Naive thymus-derived CD4-positive, alpha-beta T cell (primary cell): ENCODE data around the gene RIMS1. TPM values are rescaled to one million over a fixed set of nuclear protein-coding genes. Genes with fewer than 3 reads are reported as not detected.
A peak's percentile ranks its signal among the peaks of the same experiment; 100 is the strongest.

ENCODE experiments used
- ATAC-seq: fragments of 150-1000 bp; cut with Tn5 transposase; 2 replicates; pipeline ENCODE4 v1.10.0; 2021; ENCODE audit warnings: mild to moderate bottlenecking, moderate library complexity
- CTCF ChIA-PET: fragments of 350-600 bp; sonication (Branson Sonifier 250); formaldehyde crosslinking; loops from one replicate; lab custom pipeline; 2021; ENCODE audit warnings: antibody characterized with exemption; lab: Charles Lee
- POLR2A ChIA-PET: fragments of 350-600 bp; sonication (Branson Sonifier 250); formaldehyde crosslinking; loops from one replicate; lab custom pipeline; 2021; ENCODE audit warnings: antibody characterized with exemption, inconsistent platforms; lab: Charles Lee
- DNase-seq, 9 donors: peaks; one replicate each; pipeline versions ENCODE4 v3.0.0 to v3.0.0-alpha.2; 2020 to 2022; ENCODE audit warnings: mixed read lengths in 1 of 9
- H3K27ac ChIP-seq: one replicate; pipeline ENCODE4 v1.7.0; 2013; ENCODE audit warnings: mild to moderate bottlenecking, low read depth, low read length, moderate library complexity
- H3K27me3 ChIP-seq, 2 donors: one replicate each; pipeline ENCODE4 v1.7.0; 2013; ENCODE audit warnings: low read length in 2 of 2, mild to moderate bottlenecking in 2 of 2, moderate library complexity in 2 of 2; ENCODE audit not compliant: control insufficient read depth in 2 of 2, insufficient read depth in 2 of 2
- H3K36me3 ChIP-seq, 3 experiments: 1 replicate in 2 of 3; 2 replicates in 1 of 3; pipeline ENCODE4 v1.7.0; 2013; ENCODE audit warnings: low read length in 3 of 3, mild to moderate bottlenecking in 3 of 3, moderate library complexity in 1 of 3; ENCODE audit not compliant: insufficient read depth in 3 of 3, control insufficient read depth in 2 of 3
- H3K4me1 ChIP-seq, 2 donors: one replicate each; pipeline ENCODE4 v1.7.0; 2013; ENCODE audit warnings: low read length in 2 of 2, mild to moderate bottlenecking in 2 of 2, moderate library complexity in 1 of 2; ENCODE audit not compliant: control insufficient read depth in 2 of 2, insufficient read depth in 2 of 2
- H3K4me3 ChIP-seq: 2 replicates; pipeline ENCODE4 v1.7.0; 2013; ENCODE audit warnings: mild to moderate bottlenecking, low read length
- H3K9me3 ChIP-seq, 3 experiments: 1 replicate in 2 of 3; 2 replicates in 1 of 3; pipeline ENCODE4 v1.7.0; 2013; ENCODE audit warnings: low read length in 3 of 3; ENCODE audit not compliant: control insufficient read depth in 2 of 3
- H3K27ac Mint-ChIP-seq, 9 donors: one replicate each; pipeline ENCODE4 v1.8.0; 2020 to 2022; ENCODE audit warnings: mixed read lengths in 9 of 9, mild to moderate bottlenecking in 8 of 9, moderate library complexity in 5 of 9, inconsistent platforms in 2 of 9
- H3K27me3 Mint-ChIP-seq, 5 donors: one replicate each; pipeline ENCODE4 v1.8.0; 2021 to 2022; ENCODE audit warnings: mixed read lengths in 5 of 5, mild to moderate bottlenecking in 1 of 5
- H3K36me3 Mint-ChIP-seq, 5 donors: one replicate each; pipeline ENCODE4 v1.8.0; 2020 to 2022; ENCODE audit warnings: mixed read lengths in 5 of 5, mild to moderate bottlenecking in 3 of 5, inconsistent platforms in 1 of 5
- H3K4me1 Mint-ChIP-seq, 7 donors: one replicate each; pipeline ENCODE4 v1.8.0; 2020 to 2022; ENCODE audit warnings: mixed read lengths in 7 of 7, mild to moderate bottlenecking in 3 of 7, inconsistent platforms in 1 of 7
- H3K4me3 Mint-ChIP-seq, 10 donors: one replicate each; pipeline ENCODE4 v1.8.0; 2020 to 2022; ENCODE audit warnings: mild to moderate bottlenecking in 10 of 10, mixed read lengths in 10 of 10, moderate library complexity in 6 of 10, inconsistent platforms in 2 of 10
- H3K9me3 Mint-ChIP-seq, 11 donors: one replicate each; pipeline ENCODE4 v1.8.0; 2020 to 2022; ENCODE audit warnings: mixed read lengths in 11 of 11, mild to moderate bottlenecking in 4 of 11, inconsistent platforms in 1 of 11, moderate library complexity in 1 of 11
- intact Hi-C, 2 donors: fragments of 100-400 bp; cut with micrococcal nuclease; formaldehyde crosslinking; loops; one replicate each; pipeline ENCODE4 v1.15.1; 2023
- polyA plus RNA-seq, 2 donors: library from polyadenylated mRNA; unstranded; fragments of 300-500 nt; fragmentation: Illumina TruSeq; gene quantifications; one replicate each; pipeline ENCODE4 v1.2.3, GENCODE V29; 2021
- total RNA-seq, 6 experiments: library from RNA in 5 of 6; stranded (reverse) in 5 of 6; gene quantifications; 1 replicate in 5 of 6; 2 replicates in 1 of 6; pipeline ENCODE4 v1.2.3 and lab custom pipeline; 2021 to 2026

RIMS1 gene
- total and polyA plus RNA-seq, 7 experiments from 2014 or later: not detected

- POLR2A ChIA-PET: no interaction called here
Measured at GRCh38 chr6:72022830-72023229, 136.5 kb downstream of the RIMS1 start.

DNA sequence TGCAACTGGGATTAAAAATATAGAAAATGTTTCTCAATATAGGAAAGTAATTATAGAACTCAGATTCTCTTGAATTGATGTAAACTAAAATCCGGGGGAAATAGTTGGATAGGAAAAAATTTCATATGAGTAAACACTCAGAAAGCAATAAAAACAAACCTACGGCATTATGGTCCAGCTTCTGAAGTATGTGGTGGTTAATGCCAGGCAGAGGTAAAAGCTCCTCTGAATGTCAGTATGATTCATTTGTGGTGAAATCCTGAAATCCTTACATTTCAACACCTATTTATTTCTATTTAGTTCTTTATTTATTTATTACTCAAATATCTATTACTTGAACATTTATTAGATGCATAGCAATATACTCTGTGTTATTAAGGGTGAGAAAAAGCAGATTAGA lies 145.1 kb downstream of the RIMS1 start:
- Histone ChIP-seq H3K27ac (no peak overlapping the region), H3K4me3 (no peak overlapping the region), H3K27me3 (no peaks in the 10 kb centered on the region), H3K4me1 (no peaks in the 10 kb centered on the region), H3K9me3 (no peaks in the 10 kb centered on the region), H3K36me3 (no peaks in the 10 kb centered on the region)
- ATAC-seq (no peak), DNase-seq (no peak)
- Mint-ChIP-seq H3K36me3 (no peaks in the 10 kb centered on the region), H3K4me3 (no peak overlapping the region), H3K4me1 (no peaks in the 10 kb centered on the region), H3K9me3 (peaks cover 0 to 2% (median 0%) of the 10 kb centered on the region in 11 donors), H3K27ac (no peak overlapping the region), H3K27me3 (no peaks in the 10 kb centered on the region)
- ChIA-PET CTCF (no interaction called here), POLR2A (no interaction called here)
- intact Hi-C loops: no loop called here

More at GRCh38 chr6:72022830-72023229, 136.5 kb downstream of the RIMS1 start:
- Histone ChIP-seq H3K27me3 (no peaks in the 10 kb centered on the region), H3K36me3 (no peaks in the 10 kb centered on the region), H3K27ac (no peak overlapping the region), H3K9me3 (no peaks in the 10 kb centered on the region), H3K4me3 (no peak overlapping the region), H3K4me1 (no peaks in the 10 kb centered on the region)
- CTCF ChIA-PET: no interaction called here
- Mint-ChIP-seq H3K4me1 (no peaks in the 10 kb centered on the region), H3K36me3 (no peaks in the 10 kb centered on the region), H3K27me3 (no peaks in the 10 kb centered on the region), H3K4me3 (no peak overlapping the region), H3K27ac (no peak overlapping the region), H3K9me3 (peaks cover 0 to 8% (median 2%) of the 10 kb centered on the region in 11 donors)
- ATAC-seq (no peak), DNase-seq (no peak)
- intact Hi-C loops: no loop called here

GRCh38 chr6:72032086-72032485 lies 145.7 kb downstream of the RIMS1 start:
- DNase-seq: no peak
- no peaks in the 10 kb centered on the region for H3K36me3 ChIP-seq
- H3K4me3 ChIP-seq: no peak overlapping the region
- ChIA-PET CTCF (no interaction called here), POLR2A (no interaction called here)
- no peaks in the 10 kb centered on the region for H3K4me1 Mint-ChIP-seq
- H3K9me3 ChIP-seq: no peaks in the 10 kb centered on the region
- no peaks in the 10 kb centered on the region for H3K36me3 Mint-ChIP-seq
- intact Hi-C loops: no loop called here
- H3K27ac ChIP-seq: no peak overlapping the region
- ATAC-seq: no peak
- no peaks in the 10 kb centered on the region for H3K27me3 ChIP-seq
- H3K27me3 Mint-ChIP-seq: no peaks in the 10 kb centered on the region
- no peak overlapping the region for H3K4me3 Mint-ChIP-seq
- no peaks in the 10 kb centered on the region for H3K4me1 ChIP-seq
- no peak overlapping the region for H3K27ac Mint-ChIP-seq
- no peaks in the 10 kb centered on the region for H3K9me3 Mint-ChIP-seq

- ChIA-PET CTCF (no interaction called here), POLR2A (no interaction called here)
- Mint-ChIP-seq H3K27me3 (no peaks in the 10 kb centered on the region), H3K27ac (no peak overlapping the region), H3K36me3 (no peaks in the 10 kb centered on the region), H3K9me3 (no peaks in the 10 kb centered on the region), H3K4me3 (no peak overlapping the region), H3K4me1 (no peaks in the 10 kb centered on the region)
- no peaks in the 10 kb centered on the region for H3K27me3 ChIP-seq
- no peak overlapping the region for H3K4me3 ChIP-seq
- no peak overlapping the region for H3K27ac ChIP-seq
- H3K9me3 ChIP-seq: no peaks in the 10 kb centered on the region
- no peaks in the 10 kb centered on the region for H3K36me3 ChIP-seq
- no peak for DNase-seq
- H3K4me1 ChIP-seq: no peaks in the 10 kb centered on the region
- intact Hi-C loops: no loop called here
- ATAC-seq: no peak
Measured at GRCh38 chr6:72035486-72035885, 149.1 kb downstream of the RIMS1 start.

GRCh38 chr6:72035966-72036365 lies 149.6 kb downstream of the RIMS1 start:
- Mint-ChIP-seq H3K36me3 (no peaks in the 10 kb centered on the region), H3K27me3 (no peaks in the 10 kb centered on the region), H3K4me1 (no peaks in the 10 kb centered on the region), H3K27ac (no peak overlapping the region), H3K4me3 (no peak overlapping the region), H3K9me3 (no peaks in the 10 kb centered on the region)
- H3K36me3 ChIP-seq: no peaks in the 10 kb centered on the region
- no peaks in the 10 kb centered on the region for H3K9me3 ChIP-seq
- H3K27ac ChIP-seq: no peak overlapping the region
- no peaks in the 10 kb centered on the region for H3K4me1 ChIP-seq
- DNase-seq (no peak), ATAC-seq (no peak)
- intact Hi-C loops: no loop called here
- H3K4me3 ChIP-seq: no peak overlapping the region
- H3K27me3 ChIP-seq: no peaks in the 10 kb centered on the region
- POLR2A ChIA-PET: no interaction called here
- CTCF ChIA-PET: no interaction called here

DNA sequence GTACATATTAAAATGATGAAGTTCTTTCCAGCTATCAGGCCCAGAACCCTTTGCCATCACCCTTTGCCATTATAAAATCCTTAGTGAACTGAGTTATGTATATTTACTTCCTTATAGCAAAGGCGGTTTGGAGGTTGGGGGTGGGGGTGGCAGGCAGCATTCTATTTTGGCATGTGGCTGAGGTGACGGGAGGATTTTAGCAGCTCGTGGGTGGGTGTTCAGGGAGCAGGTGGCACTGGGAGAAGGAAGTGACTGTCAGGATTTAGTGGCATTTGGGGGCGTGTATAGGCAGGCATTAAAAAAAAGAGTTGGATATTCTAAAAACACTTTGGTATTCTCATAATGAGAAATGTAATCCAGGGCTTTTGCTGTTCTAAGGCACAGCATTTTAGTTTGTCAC lies 150.7 kb downstream of the RIMS1 start:
- H3K9me3 ChIP-seq: no peaks in the 10 kb centered on the region
- no peaks in the 10 kb centered on the region for H3K27me3 Mint-ChIP-seq
- H3K36me3 ChIP-seq: no peaks in the 10 kb centered on the region
- H3K9me3 Mint-ChIP-seq: no peaks in the 10 kb centered on the region
- ATAC-seq: no peak
- H3K27ac Mint-ChIP-seq: peak overlapping the region in 1 of 9 donors; percentile 21
- H3K4me1 Mint-ChIP-seq: no peaks in the 10 kb centered on the region
- no peak for DNase-seq
- no peak overlapping the region for H3K4me3 Mint-ChIP-seq
- no peaks in the 10 kb centered on the region for H3K27me3 ChIP-seq
- ChIA-PET POLR2A (no interaction called here), CTCF (no interaction called here)
- no peak overlapping the region for H3K4me3 ChIP-seq
- intact Hi-C loops: no loop called here
- H3K36me3 Mint-ChIP-seq: no peaks in the 10 kb centered on the region
- no peak overlapping the region for H3K27ac ChIP-seq
- H3K4me1 ChIP-seq: no peaks in the 10 kb centered on the region

DNA sequence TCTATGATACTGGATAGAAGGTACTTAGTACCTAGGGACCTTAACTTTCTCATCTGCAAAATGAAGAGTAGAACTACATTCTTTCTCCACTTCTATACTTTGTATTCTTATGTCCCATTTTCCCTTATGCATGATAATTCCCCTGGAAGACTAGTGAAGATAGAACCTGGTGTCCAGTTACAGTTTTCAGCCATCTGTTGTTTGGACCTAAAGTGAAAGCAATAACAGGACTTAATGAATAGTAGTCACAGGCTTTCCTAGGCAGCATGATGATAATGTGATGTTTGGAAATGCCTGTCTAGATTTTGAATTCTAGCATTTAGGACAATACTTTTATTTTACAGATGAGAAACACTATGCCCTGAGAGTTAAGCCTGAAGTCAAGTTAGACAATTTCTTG lies 153.8 kb downstream of the RIMS1 start:
- intact Hi-C loops: no loop called here
- H3K4me1 Mint-ChIP-seq: no peaks in the 10 kb centered on the region
- no peaks in the 10 kb centered on the region for H3K9me3 Mint-ChIP-seq
- no peak overlapping the region for H3K27ac Mint-ChIP-seq
- Histone ChIP-seq H3K9me3 (no peaks in the 10 kb centered on the region), H3K4me1 (no peaks in the 10 kb centered on the region), H3K27me3 (no peaks in the 10 kb centered on the region), H3K27ac (no peak overlapping the region), H3K4me3 (no peak overlapping the region), H3K36me3 (no peaks in the 10 kb centered on the region)
- no peaks in the 10 kb centered on the region for H3K27me3 Mint-ChIP-seq
- POLR2A ChIA-PET: no interaction called here
- no peaks in the 10 kb centered on the region for H3K36me3 Mint-ChIP-seq
- CTCF ChIA-PET: no interaction called here
- H3K4me3 Mint-ChIP-seq: no peak overlapping the region
- no peak for ATAC-seq
- no peak for DNase-seq
